ENCODE measurements around the gene EFHB.

Gene EFHB

DNA sequence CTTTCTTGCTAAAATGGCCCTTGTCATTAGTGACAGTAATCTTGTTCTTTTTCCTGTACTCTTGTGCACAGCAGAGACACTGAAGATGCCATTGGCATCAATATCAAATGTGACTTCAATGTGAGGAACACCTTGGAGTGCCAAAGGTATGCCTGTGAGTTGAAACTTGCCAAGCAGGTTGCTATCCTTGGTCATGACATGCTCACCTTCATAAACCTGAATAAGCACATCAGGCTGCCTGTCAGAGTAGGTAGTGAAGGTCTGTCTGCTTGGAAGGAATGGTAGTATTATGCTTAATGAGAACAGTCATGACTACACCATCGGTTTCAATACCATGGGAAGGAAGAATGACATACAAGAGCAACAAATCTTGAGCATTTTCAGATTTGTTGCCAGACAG lies 6.6 kb upstream of the EFHB start:
- POLR2A ChIA-PET: no interaction called here
- CTCF ChIA-PET: no interaction called here
- H3K27ac ChIP-seq (ENCODE audit: extremely low read depth, low read depth, low read length): no peak overlapping the region
- no peaks in the 10 kb centered on the region for H3K4me1 ChIP-seq (ENCODE audit: control insufficient read depth, insufficient read depth, low read length)
- H3K9me3 ChIP-seq (ENCODE audit: control insufficient read depth, insufficient read depth, low read depth, low read length): no peaks in the 10 kb centered on the region
- H3K36me3 ChIP-seq (ENCODE audit: control insufficient read depth in 2 of 2, insufficient read depth in 1 of 2, low read length in 2 of 2): no peaks in the 10 kb centered on the region
- TF ChIP-seq ZNF112 (tag by site-specific recombination; IDR thresholded peaks at IDR 0.05): no peak
- TF ChIP-seq, protein P1, sequence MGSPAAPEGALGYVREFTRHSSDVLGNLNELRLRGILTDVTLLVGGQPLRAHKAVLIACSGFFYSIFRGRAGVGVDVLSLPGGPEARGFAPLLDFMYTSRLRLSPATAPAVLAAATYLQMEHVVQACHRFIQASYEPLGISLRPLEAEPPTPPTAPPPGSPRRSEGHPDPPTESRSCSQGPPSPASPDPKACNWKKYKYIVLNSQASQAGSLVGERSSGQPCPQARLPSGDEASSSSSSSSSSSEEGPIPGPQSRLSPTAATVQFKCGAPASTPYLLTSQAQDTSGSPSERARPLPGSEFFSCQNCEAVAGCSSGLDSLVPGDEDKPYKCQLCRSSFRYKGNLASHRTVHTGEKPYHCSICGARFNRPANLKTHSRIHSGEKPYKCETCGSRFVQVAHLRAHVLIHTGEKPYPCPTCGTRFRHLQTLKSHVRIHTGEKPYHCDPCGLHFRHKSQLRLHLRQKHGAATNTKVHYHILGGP (tag by site-specific recombination; IDR thresholded peaks at IDR 0.05): no peak
- TF ChIP-seq ZNF560 (tag by site-specific recombination; IDR thresholded peaks at IDR 0.05; ENCODE audit: borderline replicate concordance): no peak
- TF ChIP-seq HOXC10 (CRISPR knock-in tag; IDR thresholded peaks at IDR 0.05): no peak
- TF ChIP-seq, protein P2, sequence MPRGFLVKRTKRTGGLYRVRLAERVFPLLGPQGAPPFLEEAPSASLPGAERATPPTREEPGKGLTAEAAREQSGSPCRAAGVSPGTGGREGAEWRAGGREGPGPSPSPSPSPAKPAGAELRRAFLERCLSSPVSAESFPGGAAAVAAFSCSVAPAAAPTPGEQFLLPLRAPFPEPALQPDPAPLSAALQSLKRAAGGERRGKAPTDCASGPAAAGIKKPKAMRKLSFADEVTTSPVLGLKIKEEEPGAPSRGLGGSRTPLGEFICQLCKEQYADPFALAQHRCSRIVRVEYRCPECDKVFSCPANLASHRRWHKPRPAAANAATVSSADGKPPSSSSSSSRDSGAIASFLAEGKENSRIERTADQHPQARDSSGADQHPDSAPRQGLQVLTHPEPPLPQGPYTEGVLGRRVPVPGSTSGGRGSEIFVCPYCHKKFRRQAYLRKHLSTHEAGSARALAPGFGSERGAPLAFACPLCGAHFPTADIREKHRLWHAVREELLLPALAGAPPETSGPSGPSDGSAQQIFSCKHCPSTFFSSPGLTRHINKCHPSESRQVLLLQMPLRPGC (tag by site-specific recombination; IDR thresholded peaks at IDR 0.05): no peak
- TF ChIP-seq ZNF521 (tag by site-specific recombination; IDR thresholded peaks at IDR 0.05): no peak
- no peak for TF ChIP-seq ZNF600 (tag by site-specific recombination; IDR thresholded peaks at IDR 0.05)
- no peak for TF ChIP-seq ZEB2 (tag by site-specific recombination; IDR thresholded peaks at IDR 0.05)
- TF ChIP-seq ZNF629 (tag by site-specific recombination; IDR thresholded peaks at IDR 0.05): no peak
- no peak for TF ChIP-seq ZNF292 (tag by site-specific recombination; IDR thresholded peaks at IDR 0.05; ENCODE audit: borderline replicate concordance, low read depth)
- no peak for TF ChIP-seq ZNF830 (tag by site-specific recombination; IDR thresholded peaks at IDR 0.05; ENCODE audit: low read depth)
- no peak for TF ChIP-seq ZNF184 (tag by site-specific recombination; IDR thresholded peaks at IDR 0.05)
- no peak for TF ChIP-seq ZNF16 (tag by site-specific recombination; IDR thresholded peaks at IDR 0.05; ENCODE audit: low read depth)
- TF ChIP-seq, protein P3, sequence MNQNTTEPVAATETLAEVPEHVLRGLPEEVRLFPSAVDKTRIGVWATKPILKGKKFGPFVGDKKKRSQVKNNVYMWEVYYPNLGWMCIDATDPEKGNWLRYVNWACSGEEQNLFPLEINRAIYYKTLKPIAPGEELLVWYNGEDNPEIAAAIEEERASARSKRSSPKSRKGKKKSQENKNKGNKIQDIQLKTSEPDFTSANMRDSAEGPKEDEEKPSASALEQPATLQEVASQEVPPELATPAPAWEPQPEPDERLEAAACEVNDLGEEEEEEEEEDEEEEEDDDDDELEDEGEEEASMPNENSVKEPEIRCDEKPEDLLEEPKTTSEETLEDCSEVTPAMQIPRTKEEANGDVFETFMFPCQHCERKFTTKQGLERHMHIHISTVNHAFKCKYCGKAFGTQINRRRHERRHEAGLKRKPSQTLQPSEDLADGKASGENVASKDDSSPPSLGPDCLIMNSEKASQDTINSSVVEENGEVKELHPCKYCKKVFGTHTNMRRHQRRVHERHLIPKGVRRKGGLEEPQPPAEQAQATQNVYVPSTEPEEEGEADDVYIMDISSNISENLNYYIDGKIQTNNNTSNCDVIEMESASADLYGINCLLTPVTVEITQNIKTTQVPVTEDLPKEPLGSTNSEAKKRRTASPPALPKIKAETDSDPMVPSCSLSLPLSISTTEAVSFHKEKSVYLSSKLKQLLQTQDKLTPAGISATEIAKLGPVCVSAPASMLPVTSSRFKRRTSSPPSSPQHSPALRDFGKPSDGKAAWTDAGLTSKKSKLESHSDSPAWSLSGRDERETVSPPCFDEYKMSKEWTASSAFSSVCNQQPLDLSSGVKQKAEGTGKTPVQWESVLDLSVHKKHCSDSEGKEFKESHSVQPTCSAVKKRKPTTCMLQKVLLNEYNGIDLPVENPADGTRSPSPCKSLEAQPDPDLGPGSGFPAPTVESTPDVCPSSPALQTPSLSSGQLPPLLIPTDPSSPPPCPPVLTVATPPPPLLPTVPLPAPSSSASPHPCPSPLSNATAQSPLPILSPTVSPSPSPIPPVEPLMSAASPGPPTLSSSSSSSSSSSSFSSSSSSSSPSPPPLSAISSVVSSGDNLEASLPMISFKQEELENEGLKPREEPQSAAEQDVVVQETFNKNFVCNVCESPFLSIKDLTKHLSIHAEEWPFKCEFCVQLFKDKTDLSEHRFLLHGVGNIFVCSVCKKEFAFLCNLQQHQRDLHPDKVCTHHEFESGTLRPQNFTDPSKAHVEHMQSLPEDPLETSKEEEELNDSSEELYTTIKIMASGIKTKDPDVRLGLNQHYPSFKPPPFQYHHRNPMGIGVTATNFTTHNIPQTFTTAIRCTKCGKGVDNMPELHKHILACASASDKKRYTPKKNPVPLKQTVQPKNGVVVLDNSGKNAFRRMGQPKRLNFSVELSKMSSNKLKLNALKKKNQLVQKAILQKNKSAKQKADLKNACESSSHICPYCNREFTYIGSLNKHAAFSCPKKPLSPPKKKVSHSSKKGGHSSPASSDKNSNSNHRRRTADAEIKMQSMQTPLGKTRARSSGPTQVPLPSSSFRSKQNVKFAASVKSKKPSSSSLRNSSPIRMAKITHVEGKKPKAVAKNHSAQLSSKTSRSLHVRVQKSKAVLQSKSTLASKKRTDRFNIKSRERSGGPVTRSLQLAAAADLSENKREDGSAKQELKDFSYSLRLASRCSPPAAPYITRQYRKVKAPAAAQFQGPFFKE (tag by site-specific recombination; IDR thresholded peaks at IDR 0.05; ENCODE audit: borderline replicate concordance): no peak
- TF ChIP-seq GLI2 (tag by site-specific recombination; IDR thresholded peaks at IDR 0.05; ENCODE audit: borderline replicate concordance, low read depth): no peak
- TF ChIP-seq ZNF394 (tag by site-specific recombination; IDR thresholded peaks at IDR 0.05; ENCODE audit: borderline replicate concordance): no peak
- H3K4me3 ChIP-seq (ENCODE audit: low read depth, low read length): no peak overlapping the region

GRCh38 chr3:19938295-19938627 lies 4.2 kb upstream of the EFHB start:
- H3K4me3 ChIP-seq (ENCODE audit: low read depth, low read length): no peak overlapping the region
- H3K9me3 ChIP-seq (ENCODE audit: control insufficient read depth, insufficient read depth, low read depth, low read length): no peaks in the 10 kb centered on the region
- H3K27ac ChIP-seq (ENCODE audit: extremely low read depth, low read depth, low read length): no peak overlapping the region
- ChIA-PET CTCF (interaction anchor here (1.1 kb wide), 1 partner anchor 52 kb away, joined by 3 read pairs; no protein-coding TSS in a partner anchor), POLR2A (no interaction called here)
- no peaks in the 10 kb centered on the region for H3K36me3 ChIP-seq (ENCODE audit: control insufficient read depth in 2 of 2, insufficient read depth in 1 of 2, low read length in 2 of 2)
- no peaks in the 10 kb centered on the region for H3K4me1 ChIP-seq (ENCODE audit: control insufficient read depth, insufficient read depth, low read length)
- TF ChIP-seq SP2 (tag by site-specific recombination; IDR thresholded peaks at IDR 0.05) (no peak), ZNF629 (tag by site-specific recombination; IDR thresholded peaks at IDR 0.05) (no peak), ZNF248 (tag by site-specific recombination; IDR thresholded peaks at IDR 0.05) (no peak), ZNF223 (tag by site-specific recombination; IDR thresholded peaks at IDR 0.05) (no peak), SALL2 (tag by site-specific recombination; IDR thresholded peaks at IDR 0.05; ENCODE audit: borderline replicate concordance) (no peak), ZNF174 (tag by site-specific recombination; IDR thresholded peaks at IDR 0.05) (no peak), ZNF155 (tag by site-specific recombination; IDR thresholded peaks at IDR 0.05) (no peak), ZNF214 (tag by site-specific recombination; IDR thresholded peaks at IDR 0.05; ENCODE audit: borderline replicate concordance) (no peak)
- TF ChIP-seq, protein P4, sequence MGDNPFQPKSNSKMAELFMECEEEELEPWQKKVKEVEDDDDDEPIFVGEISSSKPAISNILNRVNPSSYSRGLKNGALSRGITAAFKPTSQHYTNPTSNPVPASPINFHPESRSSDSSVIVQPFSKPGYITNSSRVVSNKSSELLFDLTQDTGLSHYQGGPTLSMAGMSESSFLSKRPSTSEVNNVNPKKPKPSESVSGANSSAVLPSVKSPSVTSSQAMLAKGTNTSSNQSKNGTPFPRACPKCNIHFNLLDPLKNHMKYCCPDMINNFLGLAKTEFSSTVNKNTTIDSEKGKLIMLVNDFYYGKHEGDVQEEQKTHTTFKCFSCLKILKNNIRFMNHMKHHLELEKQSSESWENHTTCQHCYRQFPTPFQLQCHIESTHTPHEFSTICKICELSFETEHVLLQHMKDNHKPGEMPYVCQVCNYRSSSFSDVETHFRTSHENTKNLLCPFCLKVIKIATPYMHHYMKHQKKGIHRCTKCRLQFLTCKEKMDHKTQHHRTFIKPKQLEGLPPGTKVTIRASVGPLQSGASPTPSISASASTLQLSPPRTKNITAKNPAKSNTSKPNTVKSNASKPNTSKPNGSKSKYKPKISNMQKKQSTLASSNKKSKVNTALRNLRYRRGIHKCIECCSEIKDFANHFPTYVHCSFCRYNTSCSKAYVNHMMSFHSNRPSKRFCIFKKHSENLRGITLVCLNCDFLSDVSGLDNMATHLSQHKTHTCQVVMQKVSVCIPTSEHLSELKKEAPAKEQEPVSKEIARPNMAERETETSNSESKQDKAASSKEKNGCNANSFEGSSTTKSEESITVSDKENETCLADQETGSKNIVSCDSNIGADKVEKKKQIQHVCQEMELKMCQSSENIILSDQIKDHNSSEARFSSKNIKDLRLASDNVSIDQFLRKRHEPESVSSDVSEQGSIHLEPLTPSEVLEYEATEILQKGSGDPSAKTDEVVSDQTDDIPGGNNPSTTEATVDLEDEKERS (tag by site-specific recombination; IDR thresholded peaks at IDR 0.05): no peak

Measured in HEK293 (cell line).